Stimulated activated CD8-positive, alpha-beta memory T cell treated with anti-CD3 and anti-CD28 coated beads, Interleukin-15, amount 100 ng/mL, for 48 hours (primary cell): ENCODE data around the gene ANKRD7.
"Not testable (repeated sequence)": the region's sequence is repeated elsewhere in the genome, so short reads cannot be mapped to it uniquely, and the experiment has no call there.

Experiments
- DNase-seq, 2 donors: peaks; one replicate each; pipeline ENCODE4 v3.0.0-alpha.2; 2020; ENCODE audit warnings: low read depth in 2 of 2

Gene ANKRD7

DNA sequence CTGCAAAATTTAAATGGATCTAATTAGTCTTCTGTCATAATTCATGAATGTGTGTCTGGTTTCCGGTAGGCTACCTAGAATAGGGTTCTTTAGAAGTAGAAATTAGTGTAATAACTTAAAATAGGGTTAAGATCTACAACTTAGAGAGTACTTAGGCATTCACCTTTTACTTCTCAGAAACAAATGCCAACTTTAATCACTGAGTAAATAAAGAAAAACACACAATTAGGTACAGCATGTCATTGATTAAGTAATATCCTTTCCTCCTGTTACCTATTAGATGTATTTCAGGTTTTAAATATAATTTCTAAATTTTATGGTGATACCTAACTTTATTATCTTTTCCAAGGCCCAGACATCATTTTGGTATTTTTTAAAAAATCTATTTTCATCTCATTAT, 9.3 kb downstream of the ANKRD7 start:
- DNase-seq, result no peak

DNA sequence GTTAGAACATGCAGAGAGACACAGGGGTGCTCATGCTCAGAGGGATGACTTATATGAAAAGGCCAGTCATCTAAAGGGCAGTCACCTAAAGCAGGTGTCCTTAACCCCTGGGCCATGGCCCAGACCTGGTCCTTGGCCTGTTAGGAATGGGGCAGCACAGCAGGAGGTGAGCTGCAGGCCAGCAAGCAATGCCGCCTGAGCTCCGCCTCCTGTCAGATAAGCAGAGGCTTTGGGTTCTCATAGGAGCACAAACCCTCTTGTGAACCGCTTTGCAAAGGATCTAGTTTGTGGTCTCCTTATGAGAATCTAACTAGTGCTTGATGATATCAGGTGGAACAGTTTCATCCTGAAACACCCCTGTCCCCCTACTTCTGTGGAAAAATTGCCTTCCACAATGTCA, 14.5 kb downstream of the ANKRD7 start:
- DNase-seq, result no peak

DNA sequence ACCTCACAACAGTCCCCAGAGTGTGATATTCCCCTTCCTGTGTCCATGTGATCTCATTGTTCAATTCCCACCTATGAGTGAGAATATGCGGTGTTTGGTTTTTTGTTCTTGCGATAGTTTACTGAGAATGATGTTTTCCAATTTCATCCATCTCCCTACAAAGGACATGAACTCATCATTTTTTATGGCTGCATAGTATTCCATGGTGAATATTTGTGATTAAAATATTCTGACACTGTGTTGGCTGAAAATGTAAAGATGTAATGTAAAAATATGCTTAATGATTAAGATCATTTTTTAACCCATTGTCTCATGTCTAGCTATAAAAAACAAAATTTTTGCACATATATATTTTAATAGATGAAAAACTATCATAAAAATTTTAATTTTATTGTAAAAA, 15.8 kb downstream of the ANKRD7 start:
- DNase-seq, result not testable (repeated sequence)

DNA sequence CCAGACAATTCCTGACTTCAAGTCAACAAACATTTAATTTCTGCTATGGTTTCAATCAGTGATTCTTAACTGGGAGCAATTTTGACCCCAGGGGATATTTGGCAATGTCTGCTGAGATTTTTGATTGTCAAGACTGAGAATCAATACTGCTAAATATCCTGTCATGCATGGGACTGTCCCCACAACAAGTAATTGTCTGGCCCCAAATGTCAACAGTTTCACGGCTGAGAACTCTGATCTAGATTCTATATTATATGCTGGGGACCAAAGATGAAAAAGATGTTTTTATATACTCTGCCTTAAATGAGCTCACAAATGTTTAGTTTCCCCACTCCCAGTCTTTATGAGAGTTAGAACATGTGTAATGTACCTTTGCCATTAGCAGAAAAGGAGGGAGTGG, 19.2 kb downstream of the ANKRD7 start:
- DNase-seq, result no peak

DNA sequence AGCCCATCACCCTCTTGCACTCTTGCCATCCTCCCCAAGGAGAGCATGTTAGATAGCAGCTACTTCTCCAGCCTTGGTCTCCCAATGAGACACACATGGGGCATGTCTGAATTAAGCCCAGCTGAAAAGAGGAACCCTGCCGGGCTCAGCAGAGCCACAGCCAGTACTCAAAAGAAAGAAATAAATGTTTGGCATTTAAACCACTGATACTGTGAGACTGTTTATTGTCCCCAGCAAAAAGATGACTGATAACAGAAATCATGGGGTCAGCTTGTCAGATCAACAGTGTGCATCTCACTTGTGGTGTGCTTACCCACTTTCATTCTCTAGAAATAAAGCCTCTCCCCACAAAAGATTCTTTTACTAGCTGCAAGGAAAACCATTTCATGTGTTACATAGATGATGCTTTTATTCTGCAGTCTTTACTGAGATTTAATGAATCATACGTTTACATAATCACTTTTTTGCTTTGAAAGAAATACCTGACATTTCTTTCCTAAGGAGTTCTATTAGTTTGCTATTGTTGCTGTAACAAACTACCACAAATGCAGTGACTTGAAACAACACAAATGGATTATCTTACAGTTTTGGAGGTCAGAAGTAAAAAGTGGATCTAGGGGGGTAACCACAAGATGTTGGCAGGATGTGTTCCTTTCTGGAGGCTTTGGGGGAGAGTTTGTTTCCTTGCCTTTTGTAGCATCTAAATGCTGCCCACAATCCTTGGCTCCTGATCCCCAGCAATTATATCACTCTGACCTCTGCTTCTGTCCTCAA, 20.9 kb downstream of the ANKRD7 start:
- DNase-seq, result no peak

DNA sequence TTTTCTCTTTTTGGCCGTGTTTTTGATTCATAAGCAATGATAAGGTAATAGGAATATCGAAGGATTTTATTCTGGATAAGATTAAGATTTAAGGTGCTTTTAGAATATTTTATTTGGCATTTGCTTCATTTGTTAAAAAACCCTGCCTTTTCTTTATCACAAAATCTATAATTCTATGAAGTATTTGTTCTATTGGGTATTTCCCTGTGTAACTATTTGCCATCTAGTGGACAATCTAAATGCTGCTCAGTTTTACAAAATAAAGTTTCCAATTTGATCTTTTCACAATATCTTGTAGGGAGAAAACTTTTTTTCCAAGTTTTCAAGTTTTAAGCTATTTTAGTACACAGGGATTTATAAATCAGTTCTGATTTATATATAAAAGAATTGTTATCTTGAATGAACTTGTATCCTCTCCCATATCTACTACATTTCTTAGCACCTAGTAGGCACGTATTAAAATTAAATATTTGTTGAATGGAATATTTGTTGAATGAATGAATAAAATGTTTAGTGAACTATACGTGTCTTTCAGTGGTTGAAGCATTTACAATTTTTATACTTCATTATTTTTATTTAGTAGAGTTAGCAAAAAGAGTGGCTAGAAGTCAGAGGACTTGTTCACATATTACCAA, 26.5 kb downstream of the ANKRD7 start:
- no peak for DNase-seq

DNA sequence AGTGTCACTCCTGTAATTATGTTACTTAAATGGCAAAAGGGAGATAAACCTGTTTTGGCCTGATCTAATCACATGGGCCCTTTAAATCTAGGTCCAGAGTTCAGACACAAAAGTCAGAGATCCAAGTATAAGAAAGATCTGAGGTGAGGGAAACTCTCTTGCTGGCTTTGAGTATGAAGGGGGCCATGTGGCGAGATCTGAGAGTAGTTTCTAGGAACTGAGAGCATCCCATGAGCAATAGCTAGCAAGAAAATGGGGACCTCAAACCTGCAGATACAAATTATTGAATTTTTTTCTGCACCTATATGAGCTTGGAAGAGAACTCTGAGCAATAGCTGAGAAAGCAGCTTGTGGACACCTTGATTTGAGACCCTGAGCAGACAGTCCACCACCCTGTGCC, 27.6 kb downstream of the ANKRD7 start:
- no peak for DNase-seq

DNA sequence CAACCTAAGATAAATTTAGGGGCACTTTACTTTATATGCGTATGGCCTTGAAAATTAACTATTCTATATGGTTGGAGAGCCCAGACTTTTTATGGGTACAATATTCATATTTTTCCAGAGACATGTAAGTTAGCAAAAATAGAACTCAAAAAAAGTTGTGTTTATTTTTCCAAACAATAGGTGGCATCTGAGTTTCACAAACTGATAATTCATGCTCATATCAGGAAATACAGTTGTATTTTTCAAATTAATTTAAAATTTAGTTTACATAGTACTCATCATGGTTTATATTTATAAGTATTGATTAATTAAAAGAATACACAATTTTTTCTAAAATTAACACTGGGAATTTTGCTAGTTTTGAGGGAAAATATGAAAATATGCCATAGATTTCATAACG, 34.6 kb downstream of the ANKRD7 start:
- DNase-seq, result no peak

DNA sequence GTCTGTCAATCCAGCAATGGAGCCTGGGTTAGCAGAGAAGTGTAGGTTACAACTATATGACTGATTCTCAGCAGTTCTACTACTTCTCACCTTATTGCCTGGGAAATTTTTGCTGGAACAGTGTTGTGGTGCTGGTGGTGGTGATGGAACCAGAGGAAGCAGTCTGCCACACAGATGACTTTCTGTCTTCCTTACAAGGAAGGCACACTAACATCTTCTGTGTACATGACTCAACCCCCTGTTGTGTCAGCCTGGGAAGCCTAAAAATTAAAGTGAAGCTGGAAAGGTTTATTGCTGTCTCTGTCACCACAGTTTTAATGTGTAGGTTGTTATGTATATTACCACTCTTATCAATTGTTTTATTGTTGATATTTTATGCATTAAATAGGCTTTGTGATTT, 40.3 kb downstream of the ANKRD7 start:
- DNase-seq, result no peak

DNA sequence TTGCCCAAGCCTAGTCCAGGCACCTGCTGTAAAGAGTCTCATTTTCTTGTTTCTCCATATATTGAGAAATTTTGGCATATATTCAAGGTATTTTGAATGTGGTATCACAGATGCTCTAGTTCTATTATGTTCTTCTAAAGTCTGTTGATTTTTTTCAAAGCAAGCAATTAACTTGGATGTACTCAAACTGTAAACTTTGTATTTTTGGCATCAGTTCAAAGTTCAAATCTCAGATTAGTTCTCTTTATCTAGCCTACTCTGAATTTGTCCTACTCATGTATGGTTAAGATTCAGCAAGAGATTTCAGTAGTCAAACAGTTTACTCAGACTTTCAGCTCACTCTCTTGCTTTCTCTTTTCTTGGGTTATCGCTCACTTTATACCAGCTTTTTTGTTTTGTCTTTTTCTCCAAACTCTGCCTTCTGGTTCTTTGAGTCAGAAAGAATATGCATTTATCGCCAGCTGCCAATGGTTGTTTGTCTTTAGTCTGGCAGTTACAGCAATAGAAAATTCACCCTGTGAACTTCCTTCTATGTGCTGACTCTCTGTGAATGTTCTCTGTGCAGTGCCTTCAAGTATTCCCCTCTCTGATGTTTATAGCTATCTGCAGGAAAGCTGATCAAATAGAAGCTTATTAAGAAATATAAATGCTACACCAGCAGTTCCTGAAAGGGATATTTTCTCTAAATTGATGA, 56.0 kb downstream of the ANKRD7 start:
- no peak for DNase-seq

DNA sequence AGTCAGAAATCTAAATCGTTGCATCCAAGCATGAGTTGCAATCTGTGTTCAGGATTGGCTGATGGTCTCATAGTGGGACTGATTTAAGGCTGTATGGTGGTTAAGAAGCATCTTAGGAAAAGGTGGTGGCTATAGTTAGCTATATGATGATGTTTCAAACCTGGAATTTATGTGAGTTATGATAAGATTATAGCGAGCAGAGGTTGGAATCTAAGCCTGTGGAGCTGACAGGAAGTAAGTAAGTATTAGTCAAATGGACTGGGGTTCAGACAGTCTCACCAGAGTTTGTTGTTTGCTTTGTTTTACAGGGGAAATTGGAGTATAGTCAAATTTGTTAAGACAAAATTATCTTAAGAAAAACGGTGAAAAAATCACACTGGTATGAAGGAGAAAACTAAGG, 56.7 kb downstream of the ANKRD7 start:
- DNase-seq, result no peak

DNA sequence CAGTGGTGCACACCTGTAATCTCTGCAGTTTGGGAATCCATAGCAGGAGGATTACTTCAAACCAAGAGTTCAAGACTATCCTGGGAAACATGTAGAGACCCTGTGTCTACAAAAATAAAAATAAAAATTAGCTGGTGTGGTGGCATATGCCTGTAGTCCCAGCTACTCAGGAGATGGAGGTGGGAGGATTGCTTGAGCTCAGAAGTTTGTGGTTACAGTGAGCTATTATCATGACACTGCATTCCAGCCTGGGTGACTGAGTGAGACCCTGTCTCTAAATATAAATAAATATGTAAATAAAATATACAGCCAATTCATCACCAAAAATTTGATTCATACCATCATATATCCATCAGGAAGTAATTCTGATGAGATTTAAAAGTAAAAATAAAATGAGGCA, 60.9 kb downstream of the ANKRD7 start:
- no peak for DNase-seq

DNA sequence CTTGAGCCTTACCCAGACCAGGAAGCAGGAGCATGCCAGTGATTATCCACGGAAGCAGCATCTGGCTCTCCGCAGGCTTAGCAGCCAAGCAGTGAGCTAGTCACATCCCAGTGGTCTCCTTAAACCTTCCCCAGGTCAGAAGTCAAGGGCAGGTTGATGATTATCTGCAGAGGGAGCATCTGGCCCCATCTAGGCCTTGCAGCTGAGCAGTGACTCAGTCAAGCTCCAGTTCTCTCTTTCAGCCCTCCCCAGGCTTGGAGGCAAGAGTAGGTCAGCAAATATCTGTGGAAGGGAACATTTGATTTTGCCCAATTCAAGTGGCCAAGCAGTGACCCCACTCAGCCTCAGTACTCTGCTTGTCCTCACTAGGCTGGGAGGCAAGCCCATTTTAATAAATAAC, 61.6 kb downstream of the ANKRD7 start:
- no peak for DNase-seq

DNA sequence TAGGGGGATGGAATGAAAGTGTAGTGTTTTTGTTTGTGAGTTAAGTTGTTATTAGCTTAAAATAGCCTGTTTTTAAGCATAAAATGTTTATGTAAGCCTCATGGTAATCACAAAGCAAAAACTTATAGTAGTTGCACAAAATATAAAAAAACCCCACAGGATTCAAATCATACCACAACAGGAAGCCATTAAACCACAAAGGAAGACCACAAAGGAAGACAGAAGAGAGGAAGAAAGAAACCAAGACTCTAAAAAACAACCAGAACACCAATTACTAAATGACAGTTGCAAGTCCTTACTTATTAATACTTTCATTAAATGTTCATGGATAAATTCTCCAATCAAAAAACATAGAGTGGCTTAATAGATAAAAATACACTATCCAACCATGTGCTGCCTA, 63.6 kb downstream of the ANKRD7 start:
- no peak for DNase-seq

DNA sequence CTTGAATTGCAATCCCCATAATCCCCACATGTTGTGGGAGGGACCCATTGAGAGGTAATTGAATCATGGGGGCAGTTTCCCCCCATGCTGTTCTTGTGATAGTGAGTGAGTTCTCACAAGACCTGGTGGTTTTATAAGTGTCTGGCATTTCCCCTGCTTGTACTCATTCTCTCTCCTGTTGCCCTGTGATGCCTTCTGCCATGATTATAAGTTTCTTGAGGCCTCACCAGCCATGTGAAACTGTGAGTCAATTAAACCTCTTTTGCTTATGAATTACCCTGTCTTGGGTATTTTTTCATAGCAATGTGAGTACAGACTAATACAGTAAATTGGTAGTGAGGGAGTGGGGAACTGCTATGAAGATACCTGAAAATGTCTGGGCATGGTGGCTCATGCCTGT, 65.0 kb downstream of the ANKRD7 start:
- no peak for DNase-seq
